ENCODE data around the gene C1QTNF1.
"Not testable (repeated sequence)": the region's sequence is repeated elsewhere in the genome, so short reads cannot be mapped to it uniquely, and the experiment has no call there.

The C1QTNF1 gene

GRCh38 chr17:79071161-79071740 is 47.3 kb downstream of the C1QTNF1 start:
- H3K4me3 ChIP-seq (ENCODE audit: low read depth, low read length): no peak overlapping the region
- peaks cover 2% of the 10 kb centered on the region for H3K27me3 ChIP-seq (replicated peaks)
- no peak for DNase-seq
- in situ Hi-C loops (cut with HindIII; ENCODE audit: low pct_ligation_motif_present, low sequenced_read_pairs): no loop called here
- no peak overlapping the region for H3K27ac ChIP-seq
- TF ChIP-seq CTCF (IDR thresholded peaks at IDR 0.05; ENCODE audit: low read depth, low read length, missing control alignments): no peak
- no peaks in the 10 kb centered on the region for H3K36me3 ChIP-seq (replicated peaks)

GRCh38 chr17:79072544-79072943 is 48.6 kb downstream of the C1QTNF1 start:
- TF ChIP-seq CTCF (IDR thresholded peaks at IDR 0.05; ENCODE audit: low read depth, low read length, missing control alignments): no peak
- no peak overlapping the region for H3K4me3 ChIP-seq (ENCODE audit: low read depth, low read length)
- no peaks in the 10 kb centered on the region for H3K36me3 ChIP-seq (replicated peaks)
- in situ Hi-C loops (cut with HindIII; ENCODE audit: low pct_ligation_motif_present, low sequenced_read_pairs): no loop called here
- DNase-seq: no peak
- no peak overlapping the region for H3K27ac ChIP-seq
- peaks cover 2% of the 10 kb centered on the region for H3K27me3 ChIP-seq (replicated peaks)

- Histone ChIP-seq H3K27ac (no peak overlapping the region), H3K4me3 (ENCODE audit: low read depth, low read length) (no peak overlapping the region), H3K27me3 (replicated peaks) (peaks cover 2% of the 10 kb centered on the region), H3K36me3 (replicated peaks) (no peaks in the 10 kb centered on the region)
- TF ChIP-seq CTCF (IDR thresholded peaks at IDR 0.05; ENCODE audit: low read depth, low read length, missing control alignments): no peak
- no peak for DNase-seq
- in situ Hi-C loops (cut with HindIII; ENCODE audit: low pct_ligation_motif_present, low sequenced_read_pairs): no loop called here
Measured at GRCh38 chr17:79073016-79073705, 49.2 kb downstream of the C1QTNF1 start.

- no peak for TF ChIP-seq CTCF (IDR thresholded peaks at IDR 0.05; ENCODE audit: low read depth, low read length, missing control alignments)
- in situ Hi-C loops (cut with HindIII; ENCODE audit: low pct_ligation_motif_present, low sequenced_read_pairs): no loop called here
- DNase-seq: no peak
- H3K27ac ChIP-seq: no peak overlapping the region
- peaks cover 2% of the 10 kb centered on the region for H3K27me3 ChIP-seq (replicated peaks)
- H3K36me3 ChIP-seq (replicated peaks): no peaks in the 10 kb centered on the region
- H3K4me3 ChIP-seq (ENCODE audit: low read depth, low read length): no peak overlapping the region
Measured at GRCh38 chr17:79073706-79074088, 49.7 kb downstream of the C1QTNF1 start.

GRCh38 chr17:79074121-79074648 is 50.2 kb downstream of the C1QTNF1 start:
- H3K36me3 ChIP-seq (replicated peaks); DNase-seq; H3K27ac ChIP-seq; H3K27me3 ChIP-seq (replicated peaks); in situ Hi-C loops (cut with HindIII; ENCODE audit: low pct_ligation_motif_present, low sequenced_read_pairs): not testable (repeated sequence)
- peak overlapping the region; percentile 26 for H3K4me3 ChIP-seq (ENCODE audit: low read depth, low read length)

- peak; percentile 83 for DNase-seq
- peaks cover 2% of the 10 kb centered on the region for H3K27me3 ChIP-seq (replicated peaks)
- peak within 1 kb of the TSS; percentile 65 for H3K4me3 ChIP-seq (ENCODE audit: low read depth, low read length)
- TF ChIP-seq CTCF (IDR thresholded peaks at IDR 0.05; ENCODE audit: low read depth, low read length, missing control alignments): no peak
- in situ Hi-C loops (cut with HindIII; ENCODE audit: low pct_ligation_motif_present, low sequenced_read_pairs): no loop called here
- peak within 1 kb of the TSS; percentile 16 for H3K27ac ChIP-seq
- H3K36me3 ChIP-seq (replicated peaks): peaks cover 6% of the 10 kb centered on the region
Measured at GRCh38 chr17:79074649-79075445, 50.9 kb downstream of the C1QTNF1 start, which contains the start of gene ENGASE. ENGASE (plus strand) TSS chr17:79074824; CDS start chr17:79074945, 121 bp downstream.
